HG03045 (cell line): Measurements from ENCODE around the gene NPAS3.

Experiments used
- ATAC-seq: cut with Tn5 transposase; IDR thresholded peaks from one replicate; pipeline ENCODE4 v1.9.1; 2021; ENCODE audit warnings: mild to moderate bottlenecking, moderate library complexity; ENCODE audit not compliant: unreplicated experiment

Gene NPAS3

GRCh38 chr14:33009673-33010072 is 71.0 kb downstream of the NPAS3 start:
- no peak for ATAC-seq

- ATAC-seq = no peak
These were observed 71.8 kb downstream of the NPAS3 start for GRCh38 chr14:33010495-33010894.

GRCh38 chr14:33014710-33015109 is 76.0 kb downstream of the NPAS3 start:
- no peak for ATAC-seq

GRCh38 chr14:33016613-33017012 is 77.9 kb downstream of the NPAS3 start:
- ATAC-seq = no peak

- ATAC-seq = no peak
These were observed 78.3 kb downstream of the NPAS3 start for GRCh38 chr14:33017016-33017415.

- no peak for ATAC-seq
These were observed 80.7 kb downstream of the NPAS3 start for GRCh38 chr14:33019346-33019745.

GRCh38 chr14:33026850-33027430 is 88.3 kb downstream of the NPAS3 start:
- no peak for ATAC-seq

- no peak for ATAC-seq
These were observed 90.8 kb downstream of the NPAS3 start for GRCh38 chr14:33029511-33029910.

GRCh38 chr14:33030386-33030785 is 91.7 kb downstream of the NPAS3 start:
- no peak for ATAC-seq

GRCh38 chr14:33035416-33036194 is 96.9 kb downstream of the NPAS3 start:
- ATAC-seq = no peak

GRCh38 chr14:33039311-33039710 is 100.6 kb downstream of the NPAS3 start:
- no peak for ATAC-seq

GRCh38 chr14:33040372-33041140 is 101.9 kb downstream of the NPAS3 start:
- ATAC-seq = peak; percentile 53

- ATAC-seq = no peak
These were observed 103.9 kb downstream of the NPAS3 start for GRCh38 chr14:33042591-33042990.

- ATAC-seq = no peak
These were observed 107.1 kb downstream of the NPAS3 start for GRCh38 chr14:33045760-33046159.

- ATAC-seq = no peak
These were observed 114.3 kb downstream of the NPAS3 start for GRCh38 chr14:33052943-33053342.

GRCh38 chr14:33056213-33056612 is 117.5 kb downstream of the NPAS3 start:
- ATAC-seq = no peak

GRCh38 chr14:33057585-33057984 is 118.9 kb downstream of the NPAS3 start:
- no peak for ATAC-seq

GRCh38 chr14:33061667-33062325 is 123.1 kb downstream of the NPAS3 start:
- ATAC-seq = no peak

- no peak for ATAC-seq
These were observed 123.8 kb downstream of the NPAS3 start for GRCh38 chr14:33062476-33062875.

GRCh38 chr14:33062881-33063280 is 124.2 kb downstream of the NPAS3 start:
- no peak for ATAC-seq

GRCh38 chr14:33063521-33063920 is 124.8 kb downstream of the NPAS3 start:
- ATAC-seq = no peak
